Keratinocyte (primary cell): ENCODE data around the gene OR5K1.

ENCODE experiments used
- EZH2 ChIP-seq: IDR thresholded peaks from one replicate; pipeline ENCODE4 v1.6.1; 2012; ENCODE audit warnings: inconsistent platforms, mild to moderate bottlenecking, low read length, moderate library complexity
- TF ChIP-seq, protein P1 (sequence below), 3 experiments: IDR thresholded peaks in 1 of 3; conservative IDR thresholded peaks in 1 of 3; optimal IDR thresholded peaks in 1 of 3; 2 replicates in 2 of 3; 3 replicates in 1 of 3; pipeline versions ENCODE3 to v1.5.1; 2011; ENCODE audit warnings: low read length in 3 of 3, mild to moderate bottlenecking in 3 of 3, moderate library complexity in 2 of 3, control low read depth in 1 of 3, inconsistent platforms in 1 of 3; ENCODE audit not compliant: insufficient read depth in 2 of 3; ENCODE audit errors: extremely low read depth in 1 of 3

DNA sequence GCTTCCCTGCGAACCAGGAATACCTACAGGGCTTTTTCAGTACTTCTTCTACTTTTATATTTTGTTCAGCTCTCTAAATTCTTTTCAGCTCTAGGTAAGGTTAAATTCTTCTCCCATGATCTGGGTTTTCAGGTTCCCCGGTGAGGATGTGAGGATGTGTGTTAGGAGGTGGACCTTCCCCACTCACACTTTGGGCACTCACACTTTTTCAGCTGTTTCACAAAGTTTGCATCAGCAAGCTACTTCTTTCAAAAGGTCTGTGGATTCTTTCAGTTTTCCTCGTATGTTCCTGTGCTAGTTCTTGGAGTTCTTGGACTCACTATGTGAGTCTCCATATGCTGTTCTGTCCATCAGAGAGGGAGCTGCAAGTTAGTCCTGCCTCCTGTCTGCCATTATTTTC lies 20.6 kb downstream of the OR5K1 start:
- TF ChIP-seq, protein P1, sequence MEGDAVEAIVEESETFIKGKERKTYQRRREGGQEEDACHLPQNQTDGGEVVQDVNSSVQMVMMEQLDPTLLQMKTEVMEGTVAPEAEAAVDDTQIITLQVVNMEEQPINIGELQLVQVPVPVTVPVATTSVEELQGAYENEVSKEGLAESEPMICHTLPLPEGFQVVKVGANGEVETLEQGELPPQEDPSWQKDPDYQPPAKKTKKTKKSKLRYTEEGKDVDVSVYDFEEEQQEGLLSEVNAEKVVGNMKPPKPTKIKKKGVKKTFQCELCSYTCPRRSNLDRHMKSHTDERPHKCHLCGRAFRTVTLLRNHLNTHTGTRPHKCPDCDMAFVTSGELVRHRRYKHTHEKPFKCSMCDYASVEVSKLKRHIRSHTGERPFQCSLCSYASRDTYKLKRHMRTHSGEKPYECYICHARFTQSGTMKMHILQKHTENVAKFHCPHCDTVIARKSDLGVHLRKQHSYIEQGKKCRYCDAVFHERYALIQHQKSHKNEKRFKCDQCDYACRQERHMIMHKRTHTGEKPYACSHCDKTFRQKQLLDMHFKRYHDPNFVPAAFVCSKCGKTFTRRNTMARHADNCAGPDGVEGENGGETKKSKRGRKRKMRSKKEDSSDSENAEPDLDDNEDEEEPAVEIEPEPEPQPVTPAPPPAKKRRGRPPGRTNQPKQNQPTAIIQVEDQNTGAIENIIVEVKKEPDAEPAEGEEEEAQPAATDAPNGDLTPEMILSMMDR (optimal IDR thresholded peaks at IDR 0.05 in 1 of 3, IDR thresholded peaks at IDR 0.05 in 1 of 3, conservative IDR thresholded peaks at IDR 0.05 in 1 of 3; ENCODE audit: extremely low read depth in 1 of 3, insufficient read depth in 2 of 3, low read length in 3 of 3), result no peak
- TF ChIP-seq EZH2, result no peak
